GM12872 (cell line): ENCODE results near the gene XRCC3.

Experiments used
- CTCF ChIP-seq: IDR thresholded peaks from 3 replicates; pipeline ENCODE4 v1.5.1; 2011; ENCODE audit warnings: low read depth, mild to moderate bottlenecking, low read length, moderate library complexity; ENCODE audit not compliant: insufficient read depth

The XRCC3 gene

GRCh38 chr14:103650213-103650612, 65.0 kb downstream of the XRCC3 start:
- TF ChIP-seq CTCF = no peak

GRCh38 chr14:103649001-103649400, 66.2 kb downstream of the XRCC3 start:
- no peak for TF ChIP-seq CTCF
